GM18873 (cell line): Measurements from ENCODE around the gene GLYAT.

Source experiments
- ATAC-seq: cut with Tn5 transposase; IDR thresholded peaks from one replicate; pipeline ENCODE4 v1.9.1; 2021; ENCODE audit warnings: mild to moderate bottlenecking, moderate library complexity, moderate number of reproducible peaks; ENCODE audit not compliant: unreplicated experiment, low FRiP score

The GLYAT gene

DNA sequence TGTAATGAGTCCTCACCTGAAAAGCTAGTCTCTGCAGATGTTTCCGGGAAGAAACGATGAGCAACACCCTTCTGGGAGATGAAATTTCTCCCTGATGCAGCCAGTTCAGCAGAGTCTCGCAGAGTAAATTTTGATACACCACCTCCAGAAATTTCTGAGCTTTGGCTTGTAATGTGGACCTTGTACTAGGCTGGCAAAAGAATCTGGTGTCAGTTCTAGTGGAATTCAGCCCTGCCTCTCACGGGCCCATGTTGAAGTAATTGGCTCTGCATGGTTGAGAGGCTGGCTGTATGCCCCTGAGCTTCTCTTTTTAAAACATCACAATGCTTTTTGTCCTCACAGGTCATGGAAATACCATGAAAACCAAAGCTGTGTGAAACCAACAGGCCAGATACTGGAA is at the start of gene GLYAT:
GLYAT (minus strand) TSS at position 125 of the 400 bp plus-strand sequence. CDS start 7,447 bp downstream, outside the sequence.
- ATAC-seq, result no peak

DNA sequence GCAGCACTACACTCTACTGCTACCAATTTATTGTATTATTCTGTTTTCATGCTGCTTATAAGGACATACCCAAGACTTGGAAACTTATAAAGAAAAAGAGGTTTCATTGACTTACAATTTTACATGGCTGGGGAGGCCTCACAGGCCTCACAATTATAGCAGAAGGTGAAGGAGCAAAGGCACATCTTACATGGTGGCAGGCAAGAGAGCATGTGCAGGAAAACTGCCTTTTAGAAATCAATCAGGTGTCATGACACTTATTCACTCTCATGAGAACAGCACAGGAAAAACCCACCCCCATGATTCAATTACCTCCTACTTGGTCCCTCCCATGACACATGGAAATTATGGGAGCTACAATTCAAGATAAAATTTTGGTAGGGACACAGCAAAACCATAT is 49.6 kb upstream of the GLYAT start:
- ATAC-seq, result no peak

GRCh38 chr11:58780578-58780977 is 48.8 kb upstream of the GLYAT start:
- ATAC-seq, result no peak

DNA sequence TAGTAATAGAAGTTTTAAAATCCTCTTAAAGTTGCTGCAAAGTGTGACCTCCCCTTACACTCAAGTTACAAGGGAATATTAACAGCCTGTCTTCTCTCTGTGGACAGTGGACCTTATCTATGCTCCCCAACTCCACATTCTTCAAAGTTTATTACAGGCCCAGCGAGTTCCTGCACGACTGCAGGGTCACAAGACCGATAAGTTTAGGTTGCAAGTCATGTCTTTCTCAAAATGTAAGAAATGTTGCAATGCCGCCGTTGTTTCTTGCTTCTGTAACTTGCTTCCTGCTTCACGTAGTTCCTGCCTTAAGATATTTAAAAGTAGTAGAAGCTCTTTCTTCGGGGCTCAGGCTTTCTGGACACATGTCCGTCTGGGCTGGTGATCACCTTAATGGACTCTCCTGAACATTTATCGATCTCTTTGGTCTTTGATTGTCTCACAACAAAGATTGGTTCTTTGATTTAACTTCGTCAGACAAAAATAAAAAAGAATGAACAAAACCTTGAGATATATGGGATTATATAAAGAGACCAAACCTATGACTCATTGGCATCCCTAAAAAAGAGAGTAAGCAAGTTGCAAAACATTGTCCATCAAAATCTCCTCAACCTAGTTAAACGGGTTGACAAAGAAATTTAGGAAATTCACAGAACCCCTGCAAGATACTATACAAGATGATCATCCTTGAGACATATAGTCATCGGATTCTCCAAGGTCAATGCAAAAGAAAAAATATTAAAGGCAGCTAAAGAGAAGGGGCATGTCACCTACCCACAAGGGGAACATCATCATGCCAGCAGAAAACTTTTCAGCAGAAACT is 45.4 kb upstream of the GLYAT start:
- no peak for ATAC-seq

- no peak for ATAC-seq
These were observed 43.4 kb upstream of the GLYAT start for GRCh38 chr11:58775066-58775708.

GRCh38 chr11:58774164-58774593 is 42.4 kb upstream of the GLYAT start:
- no peak for ATAC-seq

GRCh38 chr11:58773337-58773736 is 41.6 kb upstream of the GLYAT start:
- ATAC-seq, result no peak

- ATAC-seq, result no peak
These were observed 40.9 kb upstream of the GLYAT start for GRCh38 chr11:58772329-58773285.

GRCh38 chr11:58771458-58771855 is 39.7 kb upstream of the GLYAT start:
- no peak for ATAC-seq

DNA sequence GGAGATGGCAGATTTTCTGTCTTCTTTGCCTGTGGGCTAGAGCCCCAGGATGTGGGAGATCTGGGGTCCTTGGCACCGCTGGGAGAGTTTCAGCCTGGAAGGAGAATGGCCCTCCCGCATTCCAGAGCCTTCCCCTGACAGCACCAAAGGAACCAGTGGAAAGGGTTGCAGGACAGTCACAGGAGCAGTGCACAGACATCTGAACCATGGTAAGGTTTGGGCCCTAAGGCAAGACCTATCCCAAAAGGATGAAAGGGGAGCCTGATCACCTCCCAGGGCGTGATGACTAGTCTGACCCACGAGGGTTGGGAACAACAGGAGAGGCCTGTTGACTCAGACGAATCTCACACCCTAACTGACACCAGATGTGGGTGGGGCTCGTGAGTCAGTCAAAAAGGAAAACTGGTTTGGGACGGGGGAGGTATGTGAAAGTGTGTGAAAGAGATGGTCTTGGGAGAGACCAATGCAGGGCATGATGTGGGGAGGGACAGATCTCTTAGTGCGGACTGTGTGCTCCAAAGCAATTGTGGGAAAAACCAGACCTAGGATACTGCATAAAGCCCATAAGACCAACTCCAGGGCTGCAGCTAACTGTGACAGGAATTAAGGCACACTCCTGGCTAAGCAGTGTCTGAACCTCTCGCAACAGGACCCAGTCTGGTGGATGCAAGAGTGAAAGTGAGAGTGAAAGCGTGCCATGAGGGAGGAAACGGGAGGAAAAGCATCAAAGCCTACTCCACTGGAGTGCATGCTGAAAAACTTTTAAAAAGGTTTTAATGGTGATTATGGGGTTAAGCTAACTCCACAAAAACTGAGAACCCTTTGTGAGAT is 39.1 kb upstream of the GLYAT start:
- no peak for ATAC-seq

- ATAC-seq, result no peak
These were observed 38.4 kb upstream of the GLYAT start for GRCh38 chr11:58770166-58770565.

DNA sequence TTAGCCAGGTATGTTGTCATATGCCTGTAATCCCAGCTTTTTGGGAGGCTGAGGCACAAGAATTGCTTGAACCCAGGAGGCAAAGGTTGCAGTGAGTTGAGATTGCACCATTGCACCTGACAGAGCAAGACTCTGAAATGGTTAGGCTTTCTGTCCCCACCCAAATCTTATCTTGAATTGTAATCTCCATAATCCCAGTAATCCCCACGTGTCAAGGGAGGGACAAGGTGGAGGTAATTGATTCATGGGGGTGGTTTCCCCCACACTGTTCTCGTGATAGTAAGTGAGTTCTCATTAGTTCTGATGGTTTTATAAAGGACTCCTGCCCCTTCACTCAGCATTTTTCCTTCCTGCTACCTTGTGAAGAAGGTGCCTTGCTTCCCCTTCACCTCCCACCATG is 37.6 kb upstream of the GLYAT start:
- no peak for ATAC-seq

GRCh38 chr11:58768137-58768536 is 36.4 kb upstream of the GLYAT start:
- ATAC-seq, result no peak

- no peak for ATAC-seq
These were observed 33.3 kb upstream of the GLYAT start for GRCh38 chr11:58765078-58765477.

GRCh38 chr11:58763120-58763490 is 31.4 kb upstream of the GLYAT start:
- no peak for ATAC-seq

- ATAC-seq, result no peak
These were observed 30.8 kb upstream of the GLYAT start for GRCh38 chr11:58762284-58763119.

GRCh38 chr11:58757439-58757838 is 25.7 kb upstream of the GLYAT start:
- no peak for ATAC-seq

- no peak for ATAC-seq
These were observed 14.1 kb upstream of the GLYAT start for GRCh38 chr11:58745705-58746364.
